GM21529 (cell line): ENCODE results near the gene MFNG.

ENCODE experiments used
- ATAC-seq: cut with Tn5 transposase; IDR thresholded peaks from one replicate; pipeline ENCODE4 v1.9.1; 2021; ENCODE audit not compliant: unreplicated experiment

The MFNG gene

DNA sequence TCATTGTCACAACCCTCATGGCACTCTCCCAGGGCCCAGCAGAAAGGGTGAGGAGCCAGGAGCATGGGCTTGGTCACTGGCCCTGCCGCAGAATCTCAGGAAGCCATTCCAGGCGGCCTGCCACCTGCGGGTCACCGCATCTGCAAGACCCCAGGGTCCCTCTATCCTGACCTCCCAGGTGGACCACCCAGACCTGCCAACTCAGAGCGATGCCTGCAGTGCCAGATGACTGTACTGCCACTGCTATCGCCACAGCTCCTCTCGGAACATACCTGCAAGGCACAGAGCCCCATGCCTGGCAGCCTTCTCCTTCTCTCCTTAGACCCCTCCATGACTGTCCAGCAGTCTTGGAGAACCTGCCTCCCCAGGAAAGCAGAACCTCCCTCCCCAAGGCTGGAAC, 32.5 kb downstream of the MFNG start:
- no peak for ATAC-seq

DNA sequence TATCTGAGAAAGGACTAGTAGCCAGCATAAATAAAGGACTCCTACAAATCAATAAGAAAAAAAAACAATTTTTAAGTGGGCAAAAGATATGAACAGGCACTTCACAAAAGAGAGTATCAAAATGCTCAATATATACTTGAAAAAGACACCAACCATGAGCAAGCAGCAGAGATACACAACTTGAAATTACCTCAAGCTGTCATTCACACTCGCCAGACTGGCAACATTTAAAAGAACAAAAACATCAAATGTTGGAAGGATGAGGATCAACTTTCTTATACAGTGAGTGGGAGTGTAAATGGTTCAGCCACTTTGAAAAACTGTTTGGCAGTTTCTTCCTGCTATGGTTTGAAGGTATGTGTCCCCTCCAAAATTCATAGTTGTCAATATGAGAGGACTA, 35.0 kb downstream of the MFNG start:
- ATAC-seq: no peak

DNA sequence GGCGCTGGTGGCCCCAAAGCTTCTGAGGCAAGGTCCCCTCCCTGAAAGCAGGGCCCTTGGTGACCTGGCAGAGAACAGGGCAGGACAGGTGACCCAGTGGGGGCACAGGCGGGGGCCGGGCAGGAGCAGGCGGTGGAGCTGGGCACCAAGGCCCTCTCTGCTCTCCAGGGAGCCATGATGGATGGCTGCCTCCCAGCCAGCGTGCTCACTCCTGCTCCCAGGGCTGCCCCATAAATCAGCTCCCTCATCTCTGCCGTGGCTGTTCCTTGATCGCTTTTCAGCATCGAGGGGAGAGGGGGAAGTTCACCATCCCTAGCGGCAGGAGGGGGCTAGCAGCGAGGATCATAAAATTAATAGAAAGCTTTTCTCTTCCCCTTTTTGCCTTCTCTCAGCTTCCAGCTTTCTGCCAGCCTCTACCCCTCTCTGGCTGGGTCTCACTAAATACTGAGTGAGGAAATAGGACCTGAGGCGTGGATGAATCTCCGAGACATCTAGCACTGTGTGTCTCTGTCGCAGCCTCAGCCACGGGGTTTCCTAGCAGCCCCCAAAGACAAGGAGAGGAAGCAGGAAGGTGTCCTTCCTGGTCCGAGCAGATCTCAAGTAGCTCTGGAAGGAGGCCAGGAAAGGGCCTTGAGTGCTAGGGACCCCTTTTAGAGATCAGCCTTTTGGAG, 36.7 kb downstream of the MFNG start:
- ATAC-seq: no peak

DNA sequence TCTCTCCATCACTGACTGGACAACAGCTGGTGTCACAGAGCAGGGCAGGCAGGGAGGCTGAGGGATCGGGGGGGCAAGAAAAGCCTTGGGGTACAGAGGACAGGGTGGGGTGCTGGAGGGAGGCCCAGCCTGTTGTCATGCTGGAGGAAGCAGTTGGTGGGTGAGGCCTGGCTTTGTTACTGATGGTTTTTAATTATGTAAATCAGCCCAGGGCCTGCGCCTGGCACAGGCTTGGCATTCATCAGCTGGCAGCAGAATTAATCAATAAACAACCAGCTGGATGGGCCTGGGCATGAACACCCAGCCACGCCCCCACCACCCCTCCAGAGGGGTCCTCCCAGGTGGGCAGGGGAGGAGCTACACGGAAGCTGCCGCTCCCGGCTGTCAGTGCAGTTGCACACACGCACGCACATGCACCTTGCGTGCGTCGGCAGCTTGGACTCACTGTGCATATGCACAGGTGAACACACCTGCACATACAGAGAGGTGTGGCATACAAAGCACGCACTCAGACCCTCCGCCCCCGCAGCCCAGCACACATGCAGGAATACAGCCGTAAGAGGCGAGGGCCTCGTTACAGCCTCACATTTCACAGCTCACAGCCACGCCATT, 37.6 kb downstream of the MFNG start:
- ATAC-seq: no peak

DNA sequence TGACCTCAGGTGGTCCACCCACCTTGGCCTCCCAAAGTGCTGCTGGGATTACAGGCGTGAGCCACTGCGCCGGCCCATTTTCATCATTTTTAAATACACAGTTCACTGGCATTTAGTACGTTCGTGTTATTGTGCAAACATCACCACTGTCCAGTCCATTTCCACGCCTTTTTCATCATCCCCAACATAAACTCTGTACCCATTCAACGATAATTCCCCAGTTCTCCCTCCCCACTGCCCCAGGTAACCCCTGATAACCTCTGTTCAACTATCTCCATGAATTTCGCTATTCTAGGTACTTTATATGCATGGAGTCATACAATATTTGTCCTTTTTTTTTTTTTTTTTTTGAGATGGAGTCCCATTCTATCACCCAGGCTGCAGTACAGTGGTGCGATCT, 40.7 kb downstream of the MFNG start:
- ATAC-seq: no peak

DNA sequence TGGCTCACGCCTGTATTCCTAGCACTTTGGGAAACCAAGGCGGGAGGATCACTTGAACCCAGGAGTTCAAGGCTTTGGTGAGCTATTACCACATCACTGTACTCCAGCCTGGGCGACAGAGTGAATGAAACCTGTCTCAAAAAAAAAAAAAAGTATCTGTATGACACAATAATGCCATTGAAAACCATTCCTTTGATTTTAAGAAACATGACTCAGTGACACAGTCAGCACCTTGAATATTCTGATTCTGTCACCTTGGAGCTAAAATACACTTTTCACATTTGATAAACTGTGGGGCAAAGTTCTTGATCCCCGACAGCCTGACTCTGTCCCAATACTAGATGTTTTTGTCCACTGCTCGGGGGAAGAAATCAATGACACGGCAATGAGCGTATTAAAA, 42.2 kb downstream of the MFNG start:
- ATAC-seq: no peak

DNA sequence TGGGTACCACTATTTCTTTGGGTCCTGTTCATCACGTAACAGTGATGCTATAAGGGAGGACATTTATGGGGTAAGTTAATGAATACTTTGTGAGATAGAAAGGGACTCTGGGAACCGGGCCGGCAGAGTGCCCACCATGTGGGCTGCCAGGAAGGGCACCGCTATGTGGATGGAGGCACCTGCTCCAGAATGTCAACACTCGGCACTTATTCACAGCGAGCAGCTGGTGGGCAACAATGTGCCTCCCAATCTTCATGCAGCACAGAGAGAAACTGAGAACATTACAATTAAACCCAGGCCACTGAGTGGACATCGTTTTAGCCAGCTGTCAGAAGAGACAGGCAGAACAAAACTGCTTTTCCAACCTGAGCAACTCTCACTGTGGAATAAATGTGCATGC, 43.1 kb downstream of the MFNG start:
- ATAC-seq: no peak

DNA sequence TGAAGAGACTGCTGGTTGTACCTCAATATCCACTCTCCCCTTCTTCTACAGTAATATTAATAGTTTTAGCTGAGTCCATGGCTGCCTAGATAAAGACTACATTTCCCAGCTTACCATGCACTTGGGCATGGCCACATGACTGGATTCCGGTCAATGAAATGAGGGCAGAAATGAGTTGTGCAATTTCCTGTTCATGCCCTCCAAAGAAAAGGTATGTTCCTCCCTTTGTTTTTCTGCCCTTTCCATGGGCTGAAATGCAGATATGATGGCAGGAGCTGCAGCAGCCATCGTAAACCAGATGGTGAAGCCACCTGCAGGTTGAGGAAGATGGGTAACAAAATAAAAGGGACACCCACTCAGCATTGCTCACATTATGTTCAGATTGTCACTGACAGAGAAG, 43.6 kb downstream of the MFNG start:
- ATAC-seq: no peak

DNA sequence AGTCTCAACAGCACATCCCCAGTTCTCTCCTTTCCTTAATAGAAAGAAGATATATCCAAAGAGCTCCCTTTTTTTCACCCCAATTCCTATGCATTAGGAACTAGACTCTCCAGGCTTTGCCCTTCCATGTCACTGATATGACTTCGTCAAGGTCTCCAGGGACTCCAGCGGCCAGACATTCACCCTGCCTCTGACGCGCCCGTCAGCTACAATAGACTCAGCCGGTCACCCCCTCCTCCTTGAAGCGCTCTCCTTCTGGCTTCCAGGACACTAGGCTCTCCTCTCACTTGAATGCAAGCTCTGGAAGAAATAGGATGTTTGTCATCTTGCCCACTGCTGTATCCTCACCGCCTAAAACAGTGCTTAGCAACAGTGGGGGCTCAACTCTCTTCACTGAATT, 44.0 kb downstream of the MFNG start:
- ATAC-seq: no peak

DNA sequence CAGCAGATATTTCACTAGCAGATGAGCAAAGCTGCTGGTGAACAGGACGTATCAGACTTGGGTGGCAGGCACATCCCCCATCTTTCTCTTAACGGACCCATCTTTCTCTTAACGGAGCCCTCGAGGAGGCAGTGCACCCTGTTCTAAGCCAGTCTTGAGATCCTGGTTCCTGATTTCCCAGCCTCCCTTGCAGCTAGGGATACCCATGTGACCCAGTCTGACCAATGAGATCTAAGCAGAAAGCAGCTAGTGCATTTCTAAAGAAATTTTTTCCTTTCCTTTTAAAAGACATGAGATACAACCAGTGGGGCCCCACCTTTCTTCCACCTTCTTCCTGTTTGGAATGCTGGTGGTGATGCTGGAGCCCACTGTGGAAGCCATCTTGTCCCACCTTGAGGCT, 45.3 kb downstream of the MFNG start:
- no peak for ATAC-seq

DNA sequence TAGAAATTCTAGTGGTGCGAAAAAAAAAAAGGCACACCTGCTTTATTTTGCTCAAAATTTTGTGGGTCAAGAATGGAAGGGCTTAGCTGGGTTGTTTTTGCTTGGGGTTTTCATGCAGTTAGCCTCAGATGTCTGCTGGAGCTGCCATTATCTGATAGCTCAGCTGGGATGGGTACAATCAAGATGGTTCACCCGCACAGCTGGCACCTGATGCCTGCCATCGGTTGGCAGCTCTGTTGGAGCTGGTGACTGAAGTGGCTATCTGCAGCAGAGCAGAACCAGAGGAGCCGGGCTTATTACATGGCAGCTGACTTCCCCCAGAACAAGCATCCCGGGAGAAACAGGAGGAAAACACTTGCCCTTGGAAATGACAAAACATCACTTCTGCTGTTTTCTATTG, 46.8 kb downstream of the MFNG start:
- no peak for ATAC-seq

DNA sequence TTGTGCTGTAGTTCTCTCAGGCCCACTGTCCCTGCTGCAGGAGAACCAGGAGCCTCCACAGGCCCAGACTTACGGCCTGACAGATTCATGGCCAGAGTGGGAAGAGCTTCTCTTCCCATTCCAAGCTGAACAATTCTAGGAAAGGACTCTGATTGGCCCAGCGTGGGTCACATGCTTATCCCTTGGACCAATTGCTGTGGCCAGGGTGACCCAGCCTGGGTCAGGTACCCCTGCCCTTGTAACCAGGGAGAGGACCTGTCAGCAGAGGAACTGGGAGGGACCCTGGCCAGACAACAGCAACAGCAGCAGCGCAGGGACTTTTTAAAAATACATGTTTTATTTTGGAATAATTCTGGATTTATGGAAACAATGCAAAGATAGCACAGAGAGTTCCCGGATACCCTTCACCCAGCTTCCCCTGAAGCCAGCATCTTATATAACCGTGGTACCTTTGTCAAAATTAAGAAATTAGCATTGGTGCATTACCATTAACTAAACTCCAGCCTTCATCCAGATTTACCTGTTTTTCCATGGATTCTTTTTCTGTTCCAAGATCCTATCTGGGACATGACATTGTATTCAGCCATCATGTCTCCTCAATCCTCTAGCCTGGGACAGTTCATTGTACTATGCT, 50.1 kb downstream of the MFNG start:
- ATAC-seq: no peak

DNA sequence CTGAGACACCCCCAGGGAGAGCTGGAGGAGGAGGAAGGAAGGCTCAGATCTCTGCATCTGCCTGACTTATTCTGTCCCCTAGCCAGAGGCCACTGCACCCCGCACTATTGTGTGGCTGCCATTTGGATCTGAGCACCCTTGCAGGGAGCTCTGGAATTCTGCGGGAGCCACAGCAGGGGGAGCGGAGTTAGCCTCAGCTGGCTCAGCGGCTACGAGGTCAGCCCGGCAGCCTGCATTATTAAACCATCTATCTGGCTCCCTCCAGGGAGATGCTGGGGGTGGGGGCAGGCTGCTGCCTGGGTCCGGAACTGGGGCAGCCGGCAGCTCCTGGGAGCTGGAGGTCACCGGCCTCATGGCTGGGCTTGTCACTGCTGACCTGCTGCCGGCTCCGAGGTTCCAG, 52.4 kb downstream of the MFNG start:
- ATAC-seq: no peak

DNA sequence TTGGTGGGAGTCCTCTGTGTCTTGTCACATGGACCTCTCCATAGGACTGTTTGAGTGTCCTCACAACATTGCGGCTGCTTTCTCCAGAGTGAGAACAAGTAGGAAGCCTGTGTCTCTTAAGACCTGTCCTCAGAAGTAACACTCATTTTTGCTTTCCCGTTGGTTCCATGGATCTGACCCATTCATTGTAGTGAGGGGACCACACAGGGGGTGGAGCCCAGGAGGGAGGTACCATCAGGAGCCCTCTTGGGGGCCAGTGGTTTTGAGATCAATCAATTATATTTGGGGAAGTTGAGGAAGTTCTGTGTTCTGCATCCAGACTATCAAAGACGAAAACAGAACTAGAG, 53.5 kb downstream of the MFNG start:
- ATAC-seq: no peak

DNA sequence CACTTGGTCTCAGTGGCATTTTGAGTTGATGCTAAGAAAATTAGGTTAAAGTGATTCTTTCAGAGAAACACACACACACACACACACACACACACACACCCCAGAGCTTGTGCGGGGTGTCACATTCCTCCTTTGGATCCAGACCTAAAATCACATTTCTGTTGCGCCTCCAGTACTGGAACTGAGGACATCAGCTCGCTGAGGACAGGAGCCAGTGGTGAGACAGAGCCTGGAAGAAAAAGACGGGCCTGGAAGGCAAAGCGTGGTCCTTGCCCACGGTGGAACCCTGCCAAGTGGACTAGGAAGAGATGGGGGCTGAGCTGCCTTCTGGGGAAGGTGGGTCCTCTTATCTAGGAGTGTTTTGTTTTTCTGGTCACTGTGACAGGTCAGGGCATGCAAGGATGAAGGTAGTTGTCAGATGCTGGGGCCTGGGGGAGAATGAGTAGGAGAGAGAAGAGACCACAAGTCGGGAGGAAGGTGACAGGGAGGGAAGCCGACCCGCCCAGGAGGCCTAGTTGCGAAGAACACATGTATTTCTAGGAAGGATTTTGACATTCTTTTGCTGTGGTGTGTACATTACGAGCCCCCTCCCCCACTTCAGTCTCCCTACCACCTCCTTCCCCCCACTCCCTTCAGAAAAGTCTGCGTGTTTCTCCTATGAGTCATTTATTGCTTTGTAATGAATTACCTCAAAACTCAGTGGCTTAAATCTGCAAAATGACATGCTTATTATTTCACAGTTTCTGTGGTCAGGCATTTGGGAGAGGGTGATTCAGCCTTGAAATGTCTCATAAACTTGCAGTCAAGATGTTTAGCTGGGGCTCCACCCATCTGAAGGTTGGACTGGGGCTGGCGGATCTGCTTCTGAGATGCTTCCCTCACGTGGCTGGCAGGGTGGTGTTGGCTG, 54.1 kb downstream of the MFNG start:
- ATAC-seq: no peak

DNA sequence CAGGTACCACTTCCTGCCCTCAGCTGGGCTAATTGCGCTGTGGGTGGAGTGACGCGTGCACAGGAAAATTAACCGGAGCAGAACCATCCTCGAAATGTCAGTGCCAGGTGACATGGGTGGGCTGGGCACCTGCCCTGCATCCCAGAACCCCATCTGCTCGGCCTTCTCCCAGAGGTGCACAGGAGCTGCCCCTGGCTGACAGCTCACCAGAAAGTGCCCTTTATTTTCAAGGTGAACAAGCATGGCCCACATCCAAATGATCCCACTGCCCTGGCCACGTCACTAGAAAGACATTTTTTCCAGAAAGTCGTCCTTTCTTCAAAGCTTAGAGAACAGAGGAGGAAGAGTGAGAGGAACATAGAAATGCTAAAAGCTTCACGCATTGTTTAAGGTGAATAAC, 54.8 kb downstream of the MFNG start:
- ATAC-seq: no peak

DNA sequence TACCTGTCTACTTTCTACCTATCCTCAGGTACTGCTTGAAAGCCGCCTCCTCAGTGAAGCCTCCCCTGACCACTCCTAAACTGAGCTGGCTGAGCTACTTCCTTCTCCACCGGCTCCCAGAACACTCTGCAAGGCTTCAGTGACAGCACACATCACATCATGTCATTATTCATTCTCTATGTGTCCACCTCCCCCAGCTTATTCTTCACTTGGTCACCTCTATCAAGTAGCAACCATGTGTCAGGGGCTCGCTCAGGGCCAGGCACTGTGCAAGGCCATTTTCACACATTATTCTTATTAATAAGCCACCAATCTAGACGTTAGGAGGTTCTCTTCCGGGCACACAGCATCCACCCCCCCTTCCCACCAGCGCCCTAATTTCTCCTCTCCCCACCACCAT, 55.2 kb downstream of the MFNG start:
- ATAC-seq: no peak

DNA sequence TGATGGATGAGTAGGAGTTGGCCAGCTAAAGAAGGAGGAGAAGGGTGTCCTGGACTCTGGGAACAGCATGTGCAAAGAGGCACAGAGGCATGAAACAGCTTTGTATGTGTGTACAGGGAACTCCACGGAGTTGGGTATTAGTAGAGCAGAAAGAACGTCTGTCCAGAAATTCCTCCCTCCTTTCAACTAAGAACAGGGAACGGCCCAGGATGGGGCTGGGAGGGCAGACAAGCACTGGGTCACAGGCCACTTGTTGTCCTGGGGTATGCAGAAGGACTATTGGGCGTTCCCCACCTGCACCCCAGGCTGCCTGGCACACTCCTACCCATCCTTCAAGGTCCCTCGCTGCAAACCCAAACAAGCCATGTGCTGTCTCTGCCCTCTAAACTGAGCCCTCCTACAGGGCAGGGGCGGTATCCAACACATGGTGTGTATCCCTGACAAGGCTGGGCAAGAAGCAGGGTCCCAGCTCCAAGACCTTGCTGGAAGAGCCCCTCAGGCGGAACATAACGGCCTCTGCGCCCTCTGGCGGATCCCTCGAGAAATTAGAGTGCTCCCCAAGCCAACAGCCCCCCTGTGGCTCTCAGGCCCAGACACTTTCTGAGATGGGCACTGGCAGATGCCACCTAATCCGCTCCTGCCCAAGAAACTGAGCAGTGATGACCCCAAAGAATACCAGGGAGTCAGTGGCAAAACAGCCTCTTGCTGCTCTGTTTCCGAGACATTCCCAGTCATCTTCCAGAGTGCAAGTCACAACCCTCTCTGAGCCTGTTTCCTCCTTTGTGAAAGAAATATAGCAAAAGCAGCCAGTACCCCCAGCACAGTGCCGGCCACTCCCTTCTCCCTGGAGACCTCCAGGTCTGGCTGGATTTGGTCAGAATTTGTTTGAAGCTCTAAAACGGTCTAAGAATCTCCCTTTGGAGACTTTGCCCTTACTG, 57.3 kb downstream of the MFNG start:
- no peak for ATAC-seq

DNA sequence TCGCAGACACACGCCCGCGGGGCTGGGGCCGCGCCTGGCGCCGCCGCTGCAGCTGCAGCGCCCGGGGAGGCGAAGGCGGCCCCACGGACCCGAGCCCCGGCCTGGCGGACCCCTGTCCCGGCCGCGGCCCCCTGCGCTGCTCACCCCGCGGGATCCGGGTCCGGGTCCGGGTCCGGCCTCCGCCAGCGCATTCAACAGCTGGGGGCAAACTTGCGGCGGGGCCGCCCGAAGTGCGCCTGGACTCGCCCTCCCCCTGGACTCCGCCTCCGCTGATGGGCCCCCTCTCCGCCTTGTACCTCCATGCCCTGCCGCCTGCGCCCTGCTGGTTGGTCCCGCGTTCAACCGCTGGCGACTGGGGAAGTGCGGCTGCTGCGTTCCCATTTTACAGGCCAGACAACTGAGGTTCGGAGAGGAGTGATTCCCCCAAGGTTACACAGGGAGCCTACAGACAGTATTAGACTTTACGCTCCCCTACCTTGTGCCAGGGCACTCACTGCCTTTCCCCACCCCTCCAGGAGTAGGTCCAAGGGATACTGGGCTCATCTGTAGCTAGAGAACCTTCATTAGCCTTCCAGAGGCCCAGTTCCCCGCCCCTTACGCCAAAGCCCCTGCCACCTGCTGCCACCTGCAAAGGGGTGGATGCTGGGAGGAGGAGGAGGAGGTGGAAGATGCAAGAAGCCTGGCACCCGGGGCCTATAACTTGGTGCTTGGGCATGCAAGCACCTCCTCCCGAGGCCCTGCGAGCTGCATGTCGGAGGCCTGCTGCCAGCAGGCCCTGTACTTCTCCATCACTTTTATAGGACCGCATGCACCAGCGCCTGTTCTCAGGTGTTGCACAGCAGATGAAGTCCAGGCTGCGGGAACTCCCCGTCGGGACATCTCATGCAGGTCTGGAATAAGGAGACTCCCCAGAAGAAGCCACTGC, 58.2 kb downstream of the MFNG start:
- no peak for ATAC-seq
